MM.1S (cell line): ENCODE measurements around the gene ACOXL.

Experiments used
- CTCF ChIP-seq: fragments of 300-600 bp; sonication (generic); IDR thresholded peaks from 2 replicates; pipeline ENCODE4 v1.5.1; 2016; ENCODE audit warnings: antibody characterized with exemption, low read length, mixed read lengths
- EZH2 ChIP-seq: fragments of 300-600 bp; sonication (generic); optimal IDR thresholded peaks from 2 replicates; pipeline ENCODE3; 2017; ENCODE audit warnings: low read depth, mild to moderate bottlenecking, antibody characterized with exemption, low read length, mixed read lengths
- EZH2phosphoT487 ChIP-seq: fragments of 300-600 bp; sonication (generic); IDR thresholded peaks from 2 replicates; pipeline ENCODE4 v1.6.1; 2018; ENCODE audit warnings: antibody characterized with exemption, low read length

GRCh38 chr2:110731064-110731463, 1.3 kb upstream of the ACOXL start:
- no peak for TF ChIP-seq CTCF
- TF ChIP-seq EZH2phosphoT487, result no peak
- no peak for TF ChIP-seq EZH2
